ENCODE results near the gene SLCO2B1.

- TF ChIP-seq CTCF (IDR thresholded peaks at IDR 0.05; ENCODE audit: insufficient read depth, low read depth, low read length): no peak
- TF ChIP-seq EZH2 (IDR thresholded peaks at IDR 0.05; ENCODE audit: insufficient read depth, low read length): no peak
These were observed 91.2 kb downstream of the SLCO2B1 start for GRCh38 chr11:75241906-75242644.
